ENCODE results near the gene BIRC6.
"Not testable (repeated sequence)": the region's sequence is repeated elsewhere in the genome, so short reads cannot be mapped to it uniquely, and the experiment has no call there.

Gene BIRC6

GRCh38 chr2:32611366-32611765 lies 254.5 kb downstream of the BIRC6 start:
- no peak for DNase-seq (ENCODE audit: low read depth, low spot score)

GRCh38 chr2:32611771-32612170 lies 254.9 kb downstream of the BIRC6 start:
- no peak for DNase-seq (ENCODE audit: low read depth, low spot score)

GRCh38 chr2:32614084-32614483 lies 257.3 kb downstream of the BIRC6 start:
- no peak for DNase-seq (ENCODE audit: low read depth, low spot score)

- DNase-seq (ENCODE audit: low read depth, low spot score) = no peak
These were observed 260.9 kb downstream of the BIRC6 start for GRCh38 chr2:32617599-32618189.

- no peak for DNase-seq (ENCODE audit: low read depth, low spot score)
These were observed 265.9 kb downstream of the BIRC6 start for GRCh38 chr2:32622570-32623310.

- no peak for DNase-seq (ENCODE audit: low read depth, low spot score)
These were observed 266.5 kb downstream of the BIRC6 start for GRCh38 chr2:32623311-32623706.

GRCh38 chr2:32624812-32625211 lies 268.0 kb downstream of the BIRC6 start:
- DNase-seq (ENCODE audit: low read depth, low spot score) = no peak

- DNase-seq (ENCODE audit: low read depth, low spot score) = no peak
These were observed 269.9 kb downstream of the BIRC6 start for GRCh38 chr2:32626639-32627221.

- DNase-seq (ENCODE audit: low read depth, low spot score) = peak; percentile 75
These were observed 270.6 kb downstream of the BIRC6 start for GRCh38 chr2:32627441-32627813.

GRCh38 chr2:32627814-32628579 lies 271.2 kb downstream of the BIRC6 start, which contains the start of gene TTC27:
Gene TTC27 (plus strand): TSS chr2:32628050. CDS start chr2:32628293, 243 bp downstream.
- DNase-seq (ENCODE audit: low read depth, low spot score) = peak; percentile 97

GRCh38 chr2:32632089-32632488 lies 275.3 kb downstream of the BIRC6 start:
- peak; percentile 50 for DNase-seq (ENCODE audit: low read depth, low spot score)

- DNase-seq (ENCODE audit: low read depth, low spot score) = no peak
These were observed 276.2 kb downstream of the BIRC6 start for GRCh38 chr2:32633040-32633439.

GRCh38 chr2:32638548-32638947 lies 281.7 kb downstream of the BIRC6 start:
- DNase-seq (ENCODE audit: low read depth, low spot score) = not testable (repeated sequence)

- no peak for DNase-seq (ENCODE audit: low read depth, low spot score)
These were observed 284.4 kb downstream of the BIRC6 start for GRCh38 chr2:32641180-32641579.

- DNase-seq (ENCODE audit: low read depth, low spot score) = peak; percentile 44
These were observed 290.4 kb downstream of the BIRC6 start for GRCh38 chr2:32647180-32647651.

- DNase-seq (ENCODE audit: low read depth, low spot score) = peak; percentile 6
These were observed 295.9 kb downstream of the BIRC6 start for GRCh38 chr2:32652555-32653209.

GRCh38 chr2:32656069-32656468 lies 299.2 kb downstream of the BIRC6 start:
- no peak for DNase-seq (ENCODE audit: low read depth, low spot score)

GRCh38 chr2:32663864-32664263 lies 307.0 kb downstream of the BIRC6 start:
- DNase-seq (ENCODE audit: low read depth, low spot score) = peak; percentile 3

- no peak for DNase-seq (ENCODE audit: low read depth, low spot score)
These were observed 309.9 kb downstream of the BIRC6 start for GRCh38 chr2:32666704-32667103.

- no peak for DNase-seq (ENCODE audit: low read depth, low spot score)
These were observed 311.4 kb downstream of the BIRC6 start for GRCh38 chr2:32668254-32668653.
